Thyroid gland (tissue), 4 donors: ENCODE data around the gene APBA1.

Experiments used
- POLR2A ChIP-seq, 2 donors: fragments of 450-650 bp; IDR thresholded peaks; one replicate each; pipeline ENCODE4 v1.6.1; 2017; ENCODE audit warnings: antibody characterized with exemption in 2 of 2, mild to moderate bottlenecking in 2 of 2, moderate library complexity in 1 of 2
- TF ChIP-seq, protein P1 (sequence below), 6 experiments: fragments of 200-600 bp in 3 of 6; fragments of 450-650 bp in 3 of 6; sonication (generic) in 3 of 6; IDR thresholded peaks; one replicate each; pipeline ENCODE4 v1.5.1; 2016 to 2019; ENCODE audit warnings: antibody characterized with exemption in 6 of 6, mild to moderate bottlenecking in 2 of 6, inconsistent platforms in 1 of 6, moderate library complexity in 1 of 6

DNA sequence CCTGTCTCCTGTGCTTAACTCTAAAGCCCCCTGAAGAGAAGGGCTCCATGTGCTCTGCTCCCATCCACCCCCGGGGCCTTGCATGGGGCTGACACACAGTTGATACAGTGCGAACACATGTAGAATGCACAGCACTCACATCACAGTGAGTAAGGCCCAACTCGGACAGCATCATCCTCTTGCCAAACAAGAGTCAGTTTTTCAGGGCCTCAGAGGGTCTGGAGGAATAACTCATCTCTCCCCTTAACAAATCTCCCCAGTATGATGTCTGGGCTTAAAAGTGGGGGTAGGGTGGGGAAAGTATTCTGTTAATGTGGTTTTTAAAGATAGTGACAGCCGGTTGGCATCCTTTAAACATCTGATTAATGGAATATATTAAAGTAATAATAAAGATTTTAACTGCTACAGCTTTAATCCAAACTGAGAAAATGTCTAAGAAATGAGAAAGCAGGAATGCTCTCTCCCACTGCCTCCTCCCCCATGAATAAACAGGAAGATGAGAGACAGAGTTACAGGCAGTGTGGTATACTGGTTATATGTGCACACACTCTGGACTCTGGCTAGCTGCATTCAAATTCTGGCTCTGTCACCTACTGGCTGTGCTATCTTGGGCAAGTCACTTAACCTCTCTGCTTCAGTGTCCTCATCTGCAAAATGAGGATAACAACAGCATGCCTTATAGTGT lies 22.5 kb downstream of the APBA1 start:
- TF ChIP-seq, protein P1, sequence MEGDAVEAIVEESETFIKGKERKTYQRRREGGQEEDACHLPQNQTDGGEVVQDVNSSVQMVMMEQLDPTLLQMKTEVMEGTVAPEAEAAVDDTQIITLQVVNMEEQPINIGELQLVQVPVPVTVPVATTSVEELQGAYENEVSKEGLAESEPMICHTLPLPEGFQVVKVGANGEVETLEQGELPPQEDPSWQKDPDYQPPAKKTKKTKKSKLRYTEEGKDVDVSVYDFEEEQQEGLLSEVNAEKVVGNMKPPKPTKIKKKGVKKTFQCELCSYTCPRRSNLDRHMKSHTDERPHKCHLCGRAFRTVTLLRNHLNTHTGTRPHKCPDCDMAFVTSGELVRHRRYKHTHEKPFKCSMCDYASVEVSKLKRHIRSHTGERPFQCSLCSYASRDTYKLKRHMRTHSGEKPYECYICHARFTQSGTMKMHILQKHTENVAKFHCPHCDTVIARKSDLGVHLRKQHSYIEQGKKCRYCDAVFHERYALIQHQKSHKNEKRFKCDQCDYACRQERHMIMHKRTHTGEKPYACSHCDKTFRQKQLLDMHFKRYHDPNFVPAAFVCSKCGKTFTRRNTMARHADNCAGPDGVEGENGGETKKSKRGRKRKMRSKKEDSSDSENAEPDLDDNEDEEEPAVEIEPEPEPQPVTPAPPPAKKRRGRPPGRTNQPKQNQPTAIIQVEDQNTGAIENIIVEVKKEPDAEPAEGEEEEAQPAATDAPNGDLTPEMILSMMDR (IDR thresholded peaks at IDR 0.05): no peak
- TF ChIP-seq POLR2A (IDR thresholded peaks at IDR 0.05): no peak
